B cell (primary cell): ENCODE measurements around the gene ULBP2.
"Not testable (repeated sequence)": the region's sequence is repeated elsewhere in the genome, so short reads cannot be mapped to it uniquely, and the experiment has no call there.

Source experiments
- CTCF ChIP-seq: fragments of 200-600 bp; IDR thresholded peaks from one replicate; pipeline ENCODE4 v1.8.0; 2022; ENCODE audit warnings: antibody characterized with exemption, mild to moderate bottlenecking
- EZH2 ChIP-seq: IDR thresholded peaks from 2 replicates; pipeline ENCODE4 v1.6.1; 2012; ENCODE audit warnings: borderline replicate concordance, low read depth, mild to moderate bottlenecking, moderate library complexity, low read length; ENCODE audit not compliant: insufficient read depth, poor library complexity, severe bottlenecking

- not testable (repeated sequence) for TF ChIP-seq CTCF, EZH2
Observed at GRCh38 chr6:149991472-149991795, 49.6 kb downstream of the ULBP2 start.
